Measurements from ENCODE around the gene GRIN1. TPM values are rescaled to one million over a fixed set of nuclear protein-coding genes. Genes with fewer than 3 reads are reported as not detected.
A peak's percentile ranks its signal among the peaks of the same experiment; 100 is the strongest.

The GRIN1 gene
- total and polyA plus RNA-seq, 2 of the 13 experiments (the other 11 are each of a cell fraction or from before 2014, with no cell fraction given): 0.13 TPM; not detected in 1

GRCh38 chr9:137217276-137218211 is 78.6 kb downstream of the GRIN1 start (continued):
- TF ChIP-seq BORCS8-MEF2B (CRISPR knock-in tag; IDR thresholded peaks at IDR 0.05): peak; percentile 58
- 0 out of 2 replicates have a peak, but pooled peaks have one; percentile 22 for TF ChIP-seq ZNF609 (CRISPR knock-in tag; IDR thresholded peaks at IDR 0.05; ENCODE audit: borderline replicate concordance)
- TF ChIP-seq ZNF615 (CRISPR knock-in tag; IDR thresholded peaks at IDR 0.05; ENCODE audit: borderline replicate concordance): no peak
- no peak; the same call in 1 of the 2 replicates for TF ChIP-seq KMT2A (CRISPR knock-in tag; IDR thresholded peaks at IDR 0.05)
- no peak for TF ChIP-seq SUZ12 (IDR thresholded peaks at IDR 0.05; ENCODE audit: low read depth, low read length)
- peak; percentile 74 for TF ChIP-seq GATAD1 (CRISPR knock-in tag; IDR thresholded peaks at IDR 0.05)
- peak; percentile 48 for TF ChIP-seq THAP11 (CRISPR knock-in tag; IDR thresholded peaks at IDR 0.05)
- TF ChIP-seq SP2 (CRISPR knock-in tag; IDR thresholded peaks at IDR 0.05): no peak
- no peak for TF ChIP-seq ARNT (IDR thresholded peaks at IDR 0.05)
- TF ChIP-seq FOXK1 (CRISPR knock-in tag; IDR thresholded peaks at IDR 0.05; ENCODE audit: borderline replicate concordance, low read depth): no peak; the same call in 1 of the 2 replicates
- TF ChIP-seq, protein P1, sequence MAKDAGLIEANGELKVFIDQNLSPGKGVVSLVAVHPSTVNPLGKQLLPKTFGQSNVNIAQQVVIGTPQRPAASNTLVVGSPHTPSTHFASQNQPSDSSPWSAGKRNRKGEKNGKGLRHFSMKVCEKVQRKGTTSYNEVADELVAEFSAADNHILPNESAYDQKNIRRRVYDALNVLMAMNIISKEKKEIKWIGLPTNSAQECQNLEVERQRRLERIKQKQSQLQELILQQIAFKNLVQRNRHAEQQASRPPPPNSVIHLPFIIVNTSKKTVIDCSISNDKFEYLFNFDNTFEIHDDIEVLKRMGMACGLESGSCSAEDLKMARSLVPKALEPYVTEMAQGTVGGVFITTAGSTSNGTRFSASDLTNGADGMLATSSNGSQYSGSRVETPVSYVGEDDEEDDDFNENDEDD (CRISPR knock-in tag; IDR thresholded peaks at IDR 0.05; ENCODE audit: borderline replicate concordance): peak; percentile 40; the same call in 1 of the 2 replicates
- no peak for TF ChIP-seq JARID2 (CRISPR knock-in tag; IDR thresholded peaks at IDR 0.05; ENCODE audit: insufficient replicate concordance)
- TF ChIP-seq SYNCRIP (IDR thresholded peaks at IDR 0.05; ENCODE audit: insufficient read depth, low read depth, low read length): no peak
- TF ChIP-seq CC2D1A (CRISPR knock-in tag; IDR thresholded peaks at IDR 0.05): peak; percentile 74; the same call in 1 of the 2 replicates
- TF ChIP-seq, protein P2, sequence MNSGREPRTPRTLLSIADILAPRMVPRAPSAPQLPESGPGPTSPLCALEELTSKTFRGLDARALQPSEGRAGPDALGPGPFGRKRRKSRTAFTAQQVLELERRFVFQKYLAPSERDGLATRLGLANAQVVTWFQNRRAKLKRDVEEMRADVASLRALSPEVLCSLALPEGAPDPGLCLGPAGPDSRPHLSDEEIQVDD (CRISPR knock-in tag; IDR thresholded peaks at IDR 0.05; ENCODE audit: borderline replicate concordance): peak; percentile 77; the same call in 1 of the 2 replicates
- peak; percentile 35; the same call in 1 of the 2 replicates for TF ChIP-seq IRF2 (CRISPR knock-in tag; IDR thresholded peaks at IDR 0.05)
- TF ChIP-seq, protein P3, sequence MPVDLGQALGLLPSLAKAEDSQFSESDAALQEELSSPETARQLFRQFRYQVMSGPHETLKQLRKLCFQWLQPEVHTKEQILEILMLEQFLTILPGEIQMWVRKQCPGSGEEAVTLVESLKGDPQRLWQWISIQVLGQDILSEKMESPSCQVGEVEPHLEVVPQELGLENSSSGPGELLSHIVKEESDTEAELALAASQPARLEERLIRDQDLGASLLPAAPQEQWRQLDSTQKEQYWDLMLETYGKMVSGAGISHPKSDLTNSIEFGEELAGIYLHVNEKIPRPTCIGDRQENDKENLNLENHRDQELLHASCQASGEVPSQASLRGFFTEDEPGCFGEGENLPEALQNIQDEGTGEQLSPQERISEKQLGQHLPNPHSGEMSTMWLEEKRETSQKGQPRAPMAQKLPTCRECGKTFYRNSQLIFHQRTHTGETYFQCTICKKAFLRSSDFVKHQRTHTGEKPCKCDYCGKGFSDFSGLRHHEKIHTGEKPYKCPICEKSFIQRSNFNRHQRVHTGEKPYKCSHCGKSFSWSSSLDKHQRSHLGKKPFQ (CRISPR knock-in tag; IDR thresholded peaks at IDR 0.05; ENCODE audit: insufficient replicate concordance): peak; percentile 94
- peak; percentile 32; the same call in 1 of the 2 replicates for TF ChIP-seq ZNF746 (CRISPR knock-in tag; IDR thresholded peaks at IDR 0.05)
- no peak for TF ChIP-seq ZNF382 (CRISPR knock-in tag; IDR thresholded peaks at IDR 0.05; ENCODE audit: borderline replicate concordance)
- TF ChIP-seq HHEX (CRISPR knock-in tag; IDR thresholded peaks at IDR 0.05): no peak
- TF ChIP-seq RXRB (CRISPR knock-in tag; IDR thresholded peaks at IDR 0.05; ENCODE audit: borderline replicate concordance): peak; percentile 28; the same call in 1 of the 2 replicates

All from HepG2 (cell line).